HG03571 (cell line): Measurements from ENCODE around the gene TSPAN4.

Experiments used
- ATAC-seq: cut with Tn5 transposase; IDR thresholded peaks from one replicate; pipeline ENCODE4 v1.9.1; 2021; ENCODE audit not compliant: unreplicated experiment

TSPAN4 gene

GRCh38 chr11:803770-804598 lies 38.7 kb upstream of the TSPAN4 start:
- no peak for ATAC-seq

- no peak for ATAC-seq
Observed at GRCh38 chr11:804599-804964, 38.1 kb upstream of the TSPAN4 start.

GRCh38 chr11:808427-809286 lies 34.0 kb upstream of the TSPAN4 start:
- peak; percentile 2 for ATAC-seq

- ATAC-seq = peak; percentile 67
Observed at GRCh38 chr11:809287-810039, 33.2 kb upstream of the TSPAN4 start, which contains the start of gene RPLP2. Gene RPLP2 (plus strand): TSS chr11:809967. CDS start chr11:810235, 268 bp downstream.

GRCh38 chr11:810040-810567 lies 32.5 kb upstream of the TSPAN4 start:
- no peak for ATAC-seq

GRCh38 chr11:811446-812245 lies 31.0 kb upstream of the TSPAN4 start:
- no peak for ATAC-seq

GRCh38 chr11:812390-812789 lies 30.3 kb upstream of the TSPAN4 start:
- ATAC-seq = no peak

GRCh38 chr11:813072-813455 lies 29.6 kb upstream of the TSPAN4 start:
- no peak for ATAC-seq

GRCh38 chr11:813456-814096 lies 29.1 kb upstream of the TSPAN4 start:
- no peak for ATAC-seq

- no peak for ATAC-seq
Observed at GRCh38 chr11:815675-816432, 26.8 kb upstream of the TSPAN4 start.

GRCh38 chr11:816433-816779 lies 26.2 kb upstream of the TSPAN4 start:
- ATAC-seq = no peak

GRCh38 chr11:818396-819128 lies 24.1 kb upstream of the TSPAN4 start, which contains the start of gene PNPLA2:
Gene PNPLA2 (plus strand): TSS chr11:818914. CDS start chr11:819719, 805 bp downstream.
- no peak for ATAC-seq

GRCh38 chr11:819129-819931 lies 23.3 kb upstream of the TSPAN4 start:
- ATAC-seq = peak; percentile 56

GRCh38 chr11:819943-820649 lies 22.6 kb upstream of the TSPAN4 start:
- peak; percentile 52 for ATAC-seq

GRCh38 chr11:820655-821511 lies 21.8 kb upstream of the TSPAN4 start:
- ATAC-seq = no peak
